Left colon (tissue), 2 donors: ENCODE measurements around the gene RNF213. TPM values are rescaled to one million over a fixed set of nuclear protein-coding genes. Genes with fewer than 3 reads are reported as not detected.
"Not testable (repeated sequence)": the region's sequence is repeated elsewhere in the genome, so short reads cannot be mapped to it uniquely, and the experiment has no call there.

ENCODE experiments used
- ATAC-seq: fragments of 200-7000 bp; cut with Tn5 transposase; one replicate; pipeline ENCODE4 v1.9.1; 2020; ENCODE audit warnings: mild to moderate bottlenecking, moderate library complexity
- DNase-seq, 2 donors: peaks; one replicate each; pipeline ENCODE4 v3.0.0-alpha.2; 2020
- intact Hi-C, 2 donors: fragments of 100-400 bp; cut with DNase I in 1 of 2; cut with micrococcal nuclease in 1 of 2; formaldehyde crosslinking; loops; one replicate each; pipeline versions ENCODE4 v1.11.2 to v1.14.0; 2022; cut with DNase I, micrococcal nuclease
- total RNA-seq, 2 donors: library from RNA; stranded (reverse); fragmentation: NEBNext Ultra II Directional; extraction: Animal tissue kit (Norgen Biotek cat#: 25700); gene quantifications; one replicate each; pipeline ENCODE4 v1.2.1, GENCODE V29; 2021
- donor health status: DM: no; HTN: no; CAD: no.
- donor health status: DM: yes; HTN: yes; CAD: no.

Gene RNF213
- total RNA-seq, 2 donors from 2014 or later = 95.9 to 142 TPM

DNA sequence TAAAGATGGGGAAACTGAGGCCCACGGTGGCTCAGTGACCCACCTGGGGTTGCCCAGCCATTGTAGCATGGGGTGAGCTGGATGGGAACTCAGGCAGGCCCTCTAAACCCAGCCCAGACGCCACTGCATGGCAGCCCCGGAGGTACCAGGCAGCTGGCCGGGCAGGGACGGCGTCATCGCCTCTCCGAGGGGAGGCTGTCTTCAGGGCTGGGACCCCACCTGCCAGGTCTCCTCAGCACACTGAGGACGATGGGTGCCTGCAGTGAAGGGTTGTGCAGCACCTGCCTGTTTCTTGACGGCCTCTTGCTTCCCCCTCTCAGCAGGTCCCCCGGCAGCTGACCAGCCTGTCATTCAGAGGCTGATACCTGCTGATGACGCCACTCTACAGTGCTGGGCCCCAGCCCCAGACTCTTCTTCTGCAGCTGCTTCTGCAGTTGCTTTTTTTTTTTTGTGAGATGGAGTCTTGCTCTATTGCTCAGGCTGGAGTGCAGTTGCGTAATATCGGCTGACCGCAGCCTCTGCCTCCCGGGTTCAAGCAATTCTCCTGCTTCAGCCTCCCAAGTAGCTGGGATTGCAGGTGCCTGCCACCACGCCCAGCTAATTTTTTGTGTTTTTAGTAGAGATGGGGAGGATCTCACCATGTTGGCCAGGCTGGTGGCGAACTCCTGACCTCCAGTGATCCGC, 24.7 kb downstream of the RNF213 start:
- DNase-seq = no peak
- ATAC-seq = no peak
- intact Hi-C loops = no loop called here

DNA sequence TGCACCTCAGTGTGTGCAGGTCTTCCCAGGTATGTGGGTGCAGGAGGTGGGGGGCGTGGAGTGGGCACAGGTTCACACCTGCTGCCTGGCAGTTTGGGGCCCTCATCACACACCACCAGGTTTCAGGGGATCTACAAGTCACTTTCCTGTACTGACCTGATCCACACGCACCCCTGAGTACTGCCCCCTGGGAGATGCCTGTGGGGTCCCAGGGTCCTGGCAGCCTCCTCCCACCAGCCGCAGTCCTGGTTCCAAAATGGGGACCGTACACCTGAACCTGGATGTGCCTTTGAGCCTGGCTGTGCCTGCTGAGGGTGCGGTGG, 25.9 kb downstream of the RNF213 start:
- DNase-seq = no peak
- intact Hi-C loops = no loop called here
- ATAC-seq = no peak

DNA sequence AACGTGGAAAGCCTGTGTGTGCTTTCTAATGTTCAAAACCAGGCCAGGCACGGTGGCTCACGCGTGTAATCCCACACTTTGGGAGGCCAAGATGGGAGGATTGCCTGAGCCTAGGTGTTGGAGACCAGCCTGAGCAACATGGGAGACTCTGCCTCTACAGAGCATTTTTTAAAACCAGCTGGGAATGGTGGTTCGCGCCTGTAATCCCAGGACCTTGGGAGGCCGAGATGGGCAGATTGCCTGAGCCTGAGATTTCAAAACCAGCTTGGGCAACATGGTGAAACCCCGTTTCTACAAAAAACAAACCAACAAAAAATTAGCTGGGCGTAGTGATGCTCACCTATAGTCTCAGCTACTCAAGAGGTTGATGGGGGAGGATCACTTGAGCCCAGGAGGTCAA, 26.4 kb downstream of the RNF213 start:
- DNase-seq (no peak), ATAC-seq (no peak)
- intact Hi-C loops = no loop called here

DNA sequence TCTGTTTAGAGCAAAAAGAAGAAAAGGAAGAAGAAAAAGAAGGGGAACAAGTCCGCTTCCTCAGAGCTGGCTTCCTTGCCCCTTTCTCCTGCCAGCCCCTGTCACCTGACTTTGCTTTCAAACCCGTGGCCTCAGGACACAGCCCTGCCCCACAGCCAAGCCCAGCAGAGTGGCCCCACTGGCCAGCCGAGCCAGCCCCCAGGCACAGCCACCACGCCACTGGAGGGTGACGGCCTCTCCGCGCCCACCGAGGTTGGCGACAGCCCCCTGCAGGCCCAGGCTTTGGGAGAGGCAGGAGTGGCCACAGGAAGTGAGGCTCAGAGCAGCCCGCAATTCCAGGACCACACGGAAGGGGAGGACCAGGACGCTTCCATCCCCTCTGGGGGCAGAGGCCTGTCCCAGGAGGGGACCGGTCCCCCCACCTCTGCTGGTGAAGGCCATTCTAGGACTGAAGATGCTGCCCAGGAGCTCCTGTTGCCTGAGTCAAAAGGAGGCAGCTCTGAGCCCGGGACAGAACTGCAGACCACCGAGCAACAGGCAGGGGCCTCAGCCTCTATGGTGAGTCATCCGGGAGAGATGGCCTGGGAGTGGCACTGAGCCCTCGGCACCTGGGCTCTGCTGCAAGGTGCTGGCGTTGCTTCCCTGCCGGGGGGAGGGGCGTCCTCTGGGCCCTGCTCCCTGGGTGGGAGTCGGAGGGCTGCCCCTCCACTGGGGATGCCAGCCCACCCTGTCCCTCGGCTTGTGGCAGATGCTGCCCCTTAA, 27.3 kb downstream of the RNF213 start:
- DNase-seq (no peak), ATAC-seq (peak; percentile 7)
- intact Hi-C loops = no loop called here

DNA sequence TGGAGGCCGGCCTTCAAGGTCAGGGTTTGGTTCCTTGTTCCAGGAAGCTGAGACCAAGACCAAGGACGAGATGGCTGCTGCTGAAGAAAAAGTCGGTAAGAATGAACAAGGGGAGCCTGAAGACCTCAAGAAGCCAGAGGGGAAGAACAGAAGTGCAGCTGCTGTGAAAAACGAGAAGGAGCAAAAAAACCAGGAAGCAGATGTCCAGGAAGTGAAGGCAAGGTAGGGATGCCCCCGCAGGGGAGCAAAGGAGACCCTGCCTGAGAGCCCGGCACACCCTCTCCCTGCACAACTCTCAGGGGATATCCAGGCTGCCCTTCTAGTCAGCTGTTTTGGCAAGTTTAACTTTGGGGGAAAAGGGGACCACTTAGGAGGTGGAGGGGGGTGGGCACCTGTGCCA, 29.0 kb downstream of the RNF213 start:
- DNase-seq (no peak), ATAC-seq (no peak)
- intact Hi-C loops = no loop called here

DNA sequence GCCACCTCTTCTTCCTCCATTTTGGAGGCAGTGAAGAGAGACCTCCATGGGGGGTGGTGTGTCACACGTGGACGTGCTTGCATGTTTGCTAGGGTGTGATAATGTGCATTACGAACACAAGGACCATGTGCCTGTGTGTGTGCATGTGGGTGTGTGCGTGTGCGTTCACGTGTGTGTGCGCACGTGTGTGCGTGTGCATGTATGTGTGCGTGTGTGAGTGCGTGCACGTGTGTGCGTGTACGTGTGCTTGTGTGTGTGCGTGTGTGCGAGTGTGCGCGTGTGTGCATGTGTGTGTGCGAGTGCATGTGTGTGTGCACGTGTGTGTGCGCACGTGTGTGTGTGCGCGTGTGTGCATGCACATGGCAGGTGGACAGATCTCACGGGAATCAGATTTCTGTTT, 29.5 kb downstream of the RNF213 start:
- intact Hi-C loops = no loop called here
- ATAC-seq (no peak), DNase-seq (no peak)

DNA sequence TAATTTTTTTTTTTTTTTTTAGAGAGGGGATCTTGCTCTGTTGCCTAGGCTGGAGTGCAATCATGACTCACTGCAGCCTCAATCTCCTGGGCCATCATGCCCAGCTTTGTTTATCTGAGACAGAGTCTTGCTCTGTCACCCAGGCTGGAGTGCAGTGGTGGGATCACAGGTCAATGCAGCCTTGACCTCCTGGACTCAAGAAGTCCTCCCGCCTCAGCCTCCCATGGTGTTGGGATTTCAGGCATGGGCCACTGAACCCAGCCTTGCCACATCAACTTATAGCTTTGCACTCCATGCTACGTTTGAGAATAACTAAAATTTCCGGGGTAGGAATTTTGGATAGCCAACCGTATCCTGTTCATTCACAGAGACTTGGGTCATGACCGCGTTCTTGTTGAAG, 30.6 kb downstream of the RNF213 start:
- intact Hi-C loops = no loop called here
- ATAC-seq = no peak

DNA sequence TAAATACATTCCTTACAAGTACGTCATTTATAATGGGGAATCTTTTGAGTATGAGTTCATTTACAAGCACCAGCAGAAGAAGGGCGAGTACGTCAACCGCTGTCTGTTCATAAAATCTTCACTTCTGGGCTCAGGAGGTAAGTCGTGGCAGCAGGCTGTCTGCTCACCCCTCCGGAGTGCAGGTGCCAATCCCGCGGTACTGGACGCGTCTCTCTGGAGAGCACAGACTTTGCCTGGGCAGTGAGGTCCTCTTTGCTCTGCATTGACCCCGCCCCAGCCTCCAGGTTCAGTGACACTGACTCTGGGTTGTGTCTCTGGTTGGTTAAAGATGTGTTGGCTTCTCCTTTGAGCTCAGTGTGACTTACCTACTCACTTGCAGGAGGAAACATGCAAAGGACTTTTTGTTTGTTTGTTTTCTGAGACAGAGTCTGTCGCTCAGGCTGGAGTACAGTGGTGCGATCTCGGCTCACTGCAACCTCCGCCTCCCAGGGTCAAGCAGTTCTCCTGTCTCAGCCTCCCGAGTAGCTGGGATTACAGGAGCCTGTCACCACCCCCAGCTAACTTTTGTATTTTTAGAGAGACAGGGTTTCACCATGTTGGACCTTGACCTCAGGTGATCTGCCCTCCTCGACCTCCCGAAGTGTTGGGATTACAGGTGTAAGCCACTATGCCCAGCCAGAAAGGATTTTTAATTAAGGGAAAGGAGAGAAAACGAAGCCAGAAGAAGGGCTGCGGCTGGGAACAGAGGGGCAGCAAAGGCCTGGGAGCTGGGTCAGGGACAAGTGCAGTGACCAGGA, 31.2 kb downstream of the RNF213 start:
- DNase-seq = no peak
- no peak for ATAC-seq

More for the DNA sequence above, 30.6 kb downstream of the RNF213 start:
- no peak for DNase-seq

DNA sequence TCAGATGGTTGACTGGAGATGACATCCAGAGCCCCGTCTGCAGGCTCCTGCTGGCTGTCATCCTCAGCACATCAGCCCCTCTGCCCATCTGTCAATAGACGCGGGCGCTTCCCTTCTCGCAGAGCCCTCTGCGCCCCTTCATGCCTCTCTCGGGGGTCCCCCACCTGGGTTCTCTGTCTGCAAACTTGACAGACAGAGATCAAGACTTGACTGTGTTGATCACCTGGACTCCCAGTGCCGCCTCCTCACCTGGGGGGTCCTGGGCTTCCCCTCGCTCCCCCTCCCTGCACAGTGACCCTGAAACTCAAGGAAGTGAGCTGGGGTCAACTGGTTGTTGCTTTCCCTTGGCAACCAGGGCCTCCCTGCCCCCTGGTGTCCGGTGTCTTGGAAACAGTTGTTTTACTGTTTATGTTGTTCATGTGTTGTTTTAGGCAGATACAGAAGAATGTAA, 31.9 kb downstream of the RNF213 start:
- no peak for DNase-seq
- intact Hi-C loops = no loop called here
- no peak for ATAC-seq

More for the DNA sequence above, 31.2 kb downstream of the RNF213 start:
- intact Hi-C loops = no loop called here

DNA sequence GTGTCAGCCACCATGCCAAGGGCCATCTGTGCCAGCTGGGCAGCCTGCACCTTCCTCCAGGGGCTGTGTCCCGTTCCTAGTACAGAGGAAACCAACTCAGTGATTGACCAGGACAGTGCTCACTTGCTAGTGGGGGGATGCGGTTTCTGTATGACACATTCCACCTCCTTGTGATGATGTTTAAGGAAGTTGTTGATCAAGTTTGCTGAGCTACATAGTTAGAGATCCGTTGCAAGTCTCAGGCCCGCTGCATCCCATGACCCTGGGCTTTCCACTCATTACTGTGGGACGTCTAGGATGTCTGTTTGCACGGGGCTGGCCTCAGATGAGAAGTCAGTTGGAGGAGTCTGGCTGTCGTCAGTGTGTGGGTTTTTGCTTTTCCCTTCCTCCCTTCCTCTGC, 33.6 kb downstream of the RNF213 start:
- DNase-seq (no peak), ATAC-seq (peak; percentile 15)
- intact Hi-C loops = no loop called here

DNA sequence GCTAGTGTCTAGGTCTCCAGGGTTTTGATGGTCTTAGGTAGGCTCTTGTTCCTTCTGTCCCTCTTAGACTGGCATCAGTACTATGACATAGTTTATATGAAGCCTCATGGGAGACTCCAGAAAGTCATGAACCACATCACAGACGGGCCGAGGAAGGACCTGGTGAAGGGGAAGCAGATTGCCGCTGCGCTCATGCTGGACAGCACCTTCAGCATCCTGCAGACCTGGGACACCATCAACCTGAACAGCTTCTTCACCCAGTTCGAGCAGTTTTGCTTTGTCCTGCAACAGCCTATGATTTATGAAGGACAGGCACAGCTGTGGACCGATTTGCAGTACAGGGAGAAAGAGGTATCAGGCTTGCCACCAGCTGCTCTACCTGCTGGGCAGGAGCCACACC, 34.0 kb downstream of the RNF213 start:
- DNase-seq (no peak), ATAC-seq (no peak)
- intact Hi-C loops = no loop called here

DNA sequence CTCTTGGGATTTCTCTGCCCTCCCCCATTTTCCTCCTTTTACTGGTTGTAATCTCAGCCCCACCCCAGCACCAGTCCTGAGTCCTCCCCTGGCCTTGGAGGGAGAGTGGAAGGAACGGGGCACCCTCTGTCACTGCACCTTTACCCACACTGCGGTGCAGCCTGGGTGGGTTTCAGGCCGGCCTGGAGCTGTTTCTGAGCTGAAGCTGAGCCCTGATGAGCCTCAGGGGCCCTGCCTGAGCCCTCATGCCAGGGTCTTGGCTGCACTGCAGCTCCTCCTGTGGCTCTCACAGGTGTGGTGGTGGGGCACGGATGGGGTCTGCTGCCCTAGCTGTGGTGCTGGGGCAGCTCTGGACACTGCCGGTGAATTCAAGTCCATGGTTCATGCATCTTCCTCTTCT, 34.5 kb downstream of the RNF213 start:
- intact Hi-C loops = no loop called here
- no peak for ATAC-seq
- DNase-seq = no peak

DNA sequence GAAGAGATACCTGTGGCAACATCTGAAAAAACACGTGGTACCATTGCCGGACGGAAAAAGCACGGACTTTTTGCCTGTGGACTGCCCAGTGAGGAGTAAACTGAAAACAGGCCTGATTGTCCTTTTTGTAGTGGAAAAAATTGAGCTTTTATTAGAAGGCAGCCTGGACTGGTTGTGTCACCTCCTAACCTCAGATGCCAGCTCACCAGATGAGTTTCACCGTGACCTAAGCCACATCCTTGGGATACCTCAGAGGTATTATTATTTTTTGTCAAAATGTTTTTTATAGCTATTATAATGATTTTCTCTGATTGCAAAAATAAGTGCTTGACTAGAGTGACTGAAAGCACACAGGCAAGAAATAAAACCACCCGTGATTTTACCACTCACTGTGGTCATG, 34.9 kb downstream of the RNF213 start:
- ATAC-seq (no peak), DNase-seq (no peak)
- intact Hi-C loops = no loop called here

DNA sequence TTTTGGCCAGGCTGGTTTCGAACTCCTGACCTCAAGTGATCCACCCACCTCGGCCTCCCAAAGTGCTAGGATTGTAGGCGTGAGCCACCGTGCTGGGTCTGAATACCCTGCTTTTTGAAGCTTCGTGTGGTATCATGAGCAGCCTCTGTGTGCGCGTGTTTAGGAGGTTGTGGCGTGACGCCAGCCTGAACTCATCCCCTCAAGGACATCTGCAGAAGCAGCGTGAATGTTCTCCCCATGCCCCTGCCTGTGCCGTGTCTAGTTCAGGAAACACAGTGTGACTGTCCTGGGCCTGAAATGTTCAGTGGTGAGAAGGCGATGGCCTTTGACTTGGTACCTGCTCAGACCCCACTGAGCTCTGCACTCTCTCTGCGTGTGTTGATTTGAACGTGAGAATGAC, 35.6 kb downstream of the RNF213 start:
- DNase-seq (no peak), ATAC-seq (no peak)
- intact Hi-C loops = no loop called here

DNA sequence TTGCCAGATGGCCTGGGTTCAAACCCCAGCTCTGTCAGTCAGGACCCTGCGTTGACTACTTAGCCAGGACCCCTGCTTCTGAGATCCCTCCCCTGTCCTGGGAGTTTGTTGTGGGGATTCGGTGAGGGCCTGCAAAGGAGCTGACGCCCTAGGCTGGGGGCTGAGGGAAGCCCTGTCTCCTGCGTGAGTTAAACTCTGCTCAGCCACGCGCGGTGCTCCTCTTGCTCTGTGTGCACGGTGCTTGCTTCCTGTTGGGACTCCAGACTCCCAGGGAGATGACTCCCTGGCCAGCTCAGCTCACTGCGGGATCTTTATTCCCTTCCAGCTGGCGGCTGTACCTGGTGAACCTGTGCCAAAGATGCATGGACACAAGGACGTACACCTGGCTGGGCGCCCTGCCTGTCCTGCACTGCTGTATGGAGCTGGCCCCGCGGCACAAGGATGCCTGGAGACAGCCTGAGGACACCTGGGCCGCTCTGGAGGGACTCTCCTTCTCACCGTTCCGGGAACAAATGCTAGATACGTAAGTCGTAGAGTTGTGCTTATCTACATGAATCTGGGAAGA, 37.4 kb downstream of the RNF213 start:
- ATAC-seq = no peak
- intact Hi-C loops = no loop called here

DNA sequence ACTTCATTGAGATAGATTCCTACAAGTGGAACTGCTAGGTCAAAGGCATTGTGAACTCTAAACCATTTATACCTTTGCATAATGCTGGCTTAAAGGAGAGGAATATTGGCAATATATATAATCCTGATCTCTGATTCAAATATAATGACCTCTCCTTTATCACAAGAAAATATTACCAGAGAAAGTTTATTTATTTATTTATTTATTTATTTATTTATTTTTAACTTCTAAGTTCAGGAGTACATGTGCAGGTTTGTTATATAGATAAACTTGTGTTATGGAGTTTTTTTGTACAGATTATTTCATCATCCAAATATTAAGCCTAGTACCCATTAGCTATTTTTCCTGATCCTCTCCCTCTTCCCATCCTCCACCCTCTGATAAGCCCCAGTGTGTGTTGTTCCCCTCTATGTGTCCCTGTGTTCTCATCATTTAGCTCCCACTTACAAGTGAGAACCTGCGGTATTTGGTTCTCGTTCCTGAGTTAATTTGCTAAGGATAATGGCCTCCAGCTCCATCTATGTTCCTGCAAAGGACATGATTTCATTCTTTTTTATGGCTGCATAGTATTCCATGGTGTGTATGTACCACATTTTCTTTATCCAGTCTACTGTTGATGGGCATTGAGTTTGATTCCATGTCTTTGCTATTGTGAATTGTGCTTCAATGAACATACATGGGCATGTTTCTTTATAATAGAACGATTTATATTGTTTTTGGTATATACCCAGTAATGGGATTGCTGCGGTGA, 38.9 kb downstream of the RNF213 start:
- intact Hi-C loops, DNase-seq, ATAC-seq: not testable (repeated sequence)

More for the DNA sequence above, 37.4 kb downstream of the RNF213 start:
- DNase-seq = no peak

DNA sequence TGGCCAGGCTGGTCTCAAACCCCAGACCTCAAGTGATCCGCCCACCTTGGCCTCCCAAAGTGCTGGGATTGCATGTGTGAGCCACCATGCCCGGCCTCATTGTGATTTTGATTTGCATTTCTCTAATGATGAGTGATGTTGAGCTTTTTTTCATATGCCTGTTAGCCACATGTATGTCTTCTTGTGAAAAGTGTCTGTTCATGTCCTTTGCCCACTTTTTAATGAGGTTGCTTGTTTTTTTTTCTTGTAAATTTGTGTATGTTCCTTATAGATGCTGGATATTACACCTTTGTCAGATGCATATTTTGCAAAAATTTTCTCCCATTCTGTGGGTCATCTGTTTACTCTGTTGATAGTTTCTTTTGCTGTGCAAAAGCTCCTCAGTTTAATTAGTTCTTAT, 40.1 kb downstream of the RNF213 start:
- DNase-seq, ATAC-seq, intact Hi-C loops: not testable (repeated sequence)

DNA sequence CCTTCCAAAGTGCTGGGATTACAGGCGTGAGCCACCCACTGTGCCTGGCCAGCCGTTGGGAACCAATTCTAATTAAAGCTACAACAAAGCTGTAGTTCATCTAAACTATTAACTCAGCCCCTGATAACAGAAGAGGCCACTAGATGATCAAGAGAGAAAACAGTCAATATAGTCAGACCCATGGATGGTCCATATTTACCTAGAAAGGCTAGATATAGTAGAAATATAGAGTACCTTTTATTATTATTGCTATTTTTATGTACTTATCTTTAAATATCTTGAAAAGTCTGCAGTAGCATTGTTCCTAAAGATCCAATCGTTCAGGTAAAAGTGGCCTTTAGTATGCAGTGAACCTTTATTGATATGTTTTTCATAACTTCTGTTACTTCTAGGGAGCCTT, 43.2 kb downstream of the RNF213 start:
- DNase-seq (no peak), ATAC-seq (no peak)
- intact Hi-C loops = no loop called here
